H1 (cell line): ENCODE measurements around the gene DRAM2. TPM values are rescaled to one million over a fixed set of nuclear protein-coding genes. Genes with fewer than 3 reads are reported as not detected.

Experiments
- CHD2 ChIP-seq: IDR thresholded peaks from 2 replicates; pipeline ENCODE4 v1.6.1; 2012; ENCODE audit warnings: low read length, improper control_type of control experiment
- EP300 ChIP-seq, 2 experiments: IDR thresholded peaks; 1 replicate in 1 of 2; 2 replicates in 1 of 2; pipeline ENCODE4 v1.6.1; 2011 to 2012; ENCODE audit warnings: low read depth in 2 of 2, low read length in 2 of 2, mild to moderate bottlenecking in 2 of 2, borderline replicate concordance in 1 of 2, inconsistent platforms in 1 of 2, moderate library complexity in 1 of 2
- KDM4A ChIP-seq: IDR thresholded peaks from one replicate; pipeline ENCODE4 v1.7.1; 2012; ENCODE audit warnings: low read depth, mild to moderate bottlenecking, moderate library complexity, low read length, inconsistent platforms; ENCODE audit not compliant: severe bottlenecking
- POLR2AphosphoS5 ChIP-seq: IDR thresholded peaks from 2 replicates; pipeline ENCODE4 v1.6.1; 2011; ENCODE audit warnings: low read depth, low read length
- RBBP5 ChIP-seq: IDR thresholded peaks from 2 replicates; pipeline ENCODE4 v1.7.1; 2012; ENCODE audit warnings: low read depth, mild to moderate bottlenecking, inconsistent platforms, low read length, moderate library complexity, borderline replicate concordance
- SP2 ChIP-seq: IDR thresholded peaks from 2 replicates; pipeline ENCODE4 v1.6.1; 2012; ENCODE audit warnings: mild to moderate bottlenecking, low read length, inconsistent platforms
- TAF1 ChIP-seq: IDR thresholded peaks from 2 replicates; pipeline ENCODE4 v1.6.1; 2011; ENCODE audit warnings: mild to moderate bottlenecking, low read depth, low read length
- polyA plus RNA-seq, 7 experiments: library from polyadenylated mRNA; depleted of rRNA in 3 of 7; stranded (reverse) in 5 of 7; unstranded in 2 of 7; fragments of >200 nt in 5 of 7; fragments of 200-250 nt in 2 of 7; gene quantifications; 1 replicate in 5 of 7; 2 replicates in 1 of 7; 4 replicates in 1 of 7; pipeline versions ENCODE4 v1.2.1 to v1.2.3, GENCODE V29; 2011 to 2013; ENCODE audit warnings: missing spikeins in 2 of 7, mixed read lengths in 2 of 7
- total RNA-seq: library from RNA; stranded (reverse); fragmentation: NEBNext Ultra II Directional; extraction: Animal tissue kit (Norgen Biotek cat#: 25700); gene quantifications from 2 replicates; pipeline ENCODE4 v1.2.1, GENCODE V29; 2021

The DRAM2 gene
- total and polyA plus RNA-seq, 2 of the 8 experiments (the other 6 are each of a cell fraction or from before 2014, with no cell fraction given) = 35.2 to 68.2 TPM

DNA sequence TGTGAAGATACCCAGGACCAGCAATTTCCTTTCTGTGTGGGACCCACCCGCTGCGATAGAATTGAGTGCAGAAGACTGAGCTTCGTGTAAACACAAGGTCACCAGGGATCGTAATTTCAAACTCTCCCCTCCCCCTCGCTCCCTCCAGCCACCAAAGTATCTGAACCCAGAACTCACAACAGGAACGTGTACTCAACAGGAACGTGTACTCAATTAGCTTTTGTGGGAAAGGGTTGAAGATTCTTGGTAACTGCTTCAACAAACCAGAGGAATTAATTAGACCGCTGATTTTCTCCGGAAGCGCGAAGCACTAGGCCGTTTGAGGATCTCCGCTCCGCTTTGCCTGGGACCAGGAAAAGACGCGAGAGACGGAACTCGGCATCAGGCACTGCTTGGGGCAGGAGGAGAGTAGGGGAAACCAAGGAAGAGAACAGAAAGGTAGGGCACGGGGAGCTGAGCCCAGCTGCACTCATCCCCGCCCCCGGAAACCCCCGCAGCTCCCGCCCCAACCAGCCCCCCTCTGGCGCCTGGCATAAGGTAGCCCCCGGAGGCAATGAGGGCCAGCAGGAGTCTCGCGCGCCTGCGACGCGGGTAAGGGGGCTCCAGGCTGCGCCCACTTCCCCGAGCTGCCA is 453 bp downstream of the DRAM2 start (continued):
- TF ChIP-seq EP300 (IDR thresholded peaks at IDR 0.05; ENCODE audit: borderline replicate concordance in 1 of 2, low read depth in 2 of 2, low read length in 2 of 2) (no peak), RBBP5 (peak; percentile 24), CHD2 (peak; percentile 79), KDM4A (peak; percentile 51), SP2 (no peak), POLR2AphosphoS5 (0 out of 2 replicates have a peak, but pooled peaks have one; percentile 55), TAF1 (0 out of 2 replicates have a peak, but pooled peaks have one; percentile 25)
